B cell (primary cell): ENCODE data around the gene CTCFL. TPM values are rescaled to one million over a fixed set of nuclear protein-coding genes. Genes with fewer than 3 reads are reported as not detected.

ENCODE experiments used
- ATAC-seq: fragments of 200-7000 bp; cut with Tn5 transposase; one replicate; pipeline ENCODE4 v1.10.0; 2021; ENCODE audit warnings: low read depth, mild to moderate bottlenecking, moderate number of reproducible peaks, moderate library complexity
- CTCF ChIA-PET: fragments of 350-600 bp; sonication (Branson Sonifier 250); formaldehyde crosslinking; loops from one replicate; lab custom pipeline; 2021; ENCODE audit warnings: antibody characterized with exemption, inconsistent platforms; lab: Charles Lee
- POLR2A ChIA-PET: fragments of 350-600 bp; sonication (Branson Sonifier 250); formaldehyde crosslinking; loops from one replicate; lab custom pipeline; 2021; ENCODE audit warnings: antibody characterized with exemption; lab: Charles Lee
- DNase-seq: peaks from one replicate; pipeline ENCODE4 v3.0.0; 2013
- H2AFZ ChIP-seq: 2 replicates; pipeline ENCODE4 v1.6.1; 2012; ENCODE audit warnings: mild to moderate bottlenecking, low read depth, low read length; ENCODE audit not compliant: insufficient read depth, poor library complexity, severe bottlenecking
- H3K27ac ChIP-seq, 2 donors: 1 replicate in 1 of 2; 2 replicates in 1 of 2; pipeline ENCODE4 v1.5.1; 2012 to 2013; ENCODE audit warnings: low read length in 2 of 2, mild to moderate bottlenecking in 2 of 2, moderate library complexity in 1 of 2
- H3K27me3 ChIP-seq, 4 experiments: fragments of 200-600 bp in 1 of 4; sonication (generic) in 1 of 4; replicated peaks in 1 of 4; 1 replicate in 2 of 4; 2 replicates in 2 of 4; pipeline versions ENCODE4 v1.6.1 to v1.7.0; 2013 to 2016; ENCODE audit warnings: low read length in 3 of 4, mild to moderate bottlenecking in 2 of 4, mixed read lengths in 1 of 4, moderate library complexity in 1 of 4; ENCODE audit not compliant: insufficient read depth in 4 of 4, control insufficient read depth in 3 of 4; ENCODE audit errors: control extremely low read depth in 1 of 4
- H3K36me3 ChIP-seq, 2 experiments: replicated peaks in 1 of 2; 1 replicate in 1 of 2; 2 replicates in 1 of 2; pipeline versions ENCODE4 v1.6.1 to v1.7.1; 2013; ENCODE audit warnings: low read length in 1 of 2; ENCODE audit not compliant: insufficient read depth in 2 of 2, control insufficient read depth in 1 of 2; ENCODE audit errors: control extremely low read depth in 1 of 2, extremely low read depth in 1 of 2
- H3K4me1 ChIP-seq, 2 donors: fragments of 200-600 bp in 1 of 2; sonication (generic) in 1 of 2; 1 replicate in 1 of 2; 2 replicates in 1 of 2; pipeline versions ENCODE4 v1.5.1 to v1.6.1; 2013 to 2017; ENCODE audit warnings: low read length in 2 of 2; ENCODE audit not compliant: control insufficient read depth in 2 of 2, insufficient read depth in 2 of 2
- H3K4me2 ChIP-seq: replicated peaks from 2 replicates; pipeline ENCODE3; 2012; ENCODE audit warnings: mild to moderate bottlenecking, low read depth, low read length; ENCODE audit not compliant: poor library complexity, severe bottlenecking
- H3K4me3 ChIP-seq, 5 experiments: fragments of 200-600 bp in 1 of 5; sonication (generic) in 1 of 5; 1 replicate in 3 of 5; 2 replicates in 2 of 5; pipeline versions ENCODE4 v1.5.1 to v1.7.0; 2011 to 2016; ENCODE audit warnings: low read length in 4 of 5, mild to moderate bottlenecking in 4 of 5, low read depth in 2 of 5, control low read depth in 1 of 5, moderate library complexity in 1 of 5; ENCODE audit not compliant: insufficient read depth in 1 of 5; ENCODE audit errors: control extremely low read depth in 1 of 5, extremely low read depth in 1 of 5
- H3K79me2 ChIP-seq: fragments of 200-600 bp; sonication (generic); one replicate; pipeline ENCODE4 v1.6.0; 2016; ENCODE audit warnings: low read length; ENCODE audit not compliant: control insufficient read depth, insufficient read depth
- H3K9ac ChIP-seq: fragments of 200-600 bp; sonication (generic); 2 replicates; pipeline ENCODE4 v1.6.1; 2017; ENCODE audit warnings: mild to moderate bottlenecking, low read length, moderate library complexity
- H3K9me3 ChIP-seq, 3 donors: one replicate each; pipeline versions ENCODE4 v1.6.1 to v1.7.1; 2013; ENCODE audit warnings: low read length in 2 of 3; ENCODE audit not compliant: control insufficient read depth in 2 of 3, insufficient read depth in 1 of 3; ENCODE audit errors: control extremely low read depth in 1 of 3
- H4K20me1 ChIP-seq: 2 replicates; pipeline ENCODE4 v1.6.0; 2012; ENCODE audit warnings: mild to moderate bottlenecking, low read length; ENCODE audit not compliant: insufficient read depth, control insufficient read depth, poor library complexity, severe bottlenecking
- H3K27ac Mint-ChIP-seq: one replicate; pipeline ENCODE4 v1.8.0; 2021; ENCODE audit warnings: mixed read lengths
- H3K27me3 Mint-ChIP-seq: one replicate; pipeline ENCODE4 v1.8.0; 2021; ENCODE audit warnings: mixed read lengths
- H3K4me1 Mint-ChIP-seq: one replicate; pipeline ENCODE4 v1.8.0; 2021; ENCODE audit warnings: mixed read lengths
- H3K4me3 Mint-ChIP-seq: one replicate; pipeline ENCODE4 v1.8.0; 2021; ENCODE audit warnings: mixed read lengths
- H3K9me3 Mint-ChIP-seq: one replicate; pipeline ENCODE4 v1.8.0; 2022; ENCODE audit warnings: mixed read lengths; ENCODE audit not compliant: insufficient read depth
- EZH2 ChIP-seq: IDR thresholded peaks from 2 replicates; pipeline ENCODE4 v1.6.1; 2012; ENCODE audit warnings: borderline replicate concordance, low read depth, mild to moderate bottlenecking, moderate library complexity, low read length; ENCODE audit not compliant: insufficient read depth, poor library complexity, severe bottlenecking
- WGBS: methylation state at CpG from one replicate; pipeline ENCODE4 v1.1.5; 2013; ENCODE audit warnings: missing lambda C conversion rate; ENCODE audit not compliant: insufficient coverage; 5-methylcytosine and 5-hydroxymethylcytosine counted together
- intact Hi-C: fragments of 100-400 bp; cut with micrococcal nuclease; formaldehyde crosslinking; loops from one replicate; pipeline ENCODE4 v1.10.0; 2022
- polyA plus RNA-seq: library from polyadenylated mRNA; depleted of rRNA; stranded (reverse); fragments of >200 nt; gene quantifications from 2 replicates; pipeline ENCODE4 v1.2.3, GENCODE V29; 2012
- total RNA-seq, 2 donors: library from RNA; stranded (reverse); fragments of 120-200 nt in 1 of 2; gene quantifications; 1 replicate in 1 of 2; 2 replicates in 1 of 2; pipeline versions ENCODE4 v1.2.3 to v1.2.4, GENCODE V29; 2013 to 2022
- TF ChIP-seq, protein P1 (sequence below): fragments of 200-600 bp; IDR thresholded peaks from one replicate; pipeline ENCODE4 v1.8.0; 2022; ENCODE audit warnings: antibody characterized with exemption, mild to moderate bottlenecking

The CTCFL gene
- total and polyA plus RNA-seq, 2 donors (not counting 1 experiment from before 2014, with no cell fraction given), result not detected

- Histone ChIP-seq H3K79me2 (no peaks in the 10 kb centered on the region), H4K20me1 (no peaks in the 10 kb centered on the region), H3K9ac (no peak overlapping the region), H3K27me3 (no peaks in the 10 kb centered on the region), H3K36me3 (no peaks in the 10 kb centered on the region), H3K9me3 (no peaks in the 10 kb centered on the region), H3K4me2 (no peak overlapping the region), H3K4me1 (no peaks in the 10 kb centered on the region), H2AFZ (no peak overlapping the region), H3K4me3 (no peak overlapping the region), H3K27ac (no peak overlapping the region)
- Mint-ChIP-seq H3K9me3 (no peaks in the 10 kb centered on the region), H3K4me3 (no peak overlapping the region), H3K27me3 (no peaks in the 10 kb centered on the region), H3K4me1 (no peaks in the 10 kb centered on the region), H3K27ac (no peak overlapping the region)
- intact Hi-C loops, result no loop called here
- CTCF ChIA-PET, result no interaction called here
- ATAC-seq (no peak), DNase-seq (no peak)
- TF ChIP-seq, protein P1, sequence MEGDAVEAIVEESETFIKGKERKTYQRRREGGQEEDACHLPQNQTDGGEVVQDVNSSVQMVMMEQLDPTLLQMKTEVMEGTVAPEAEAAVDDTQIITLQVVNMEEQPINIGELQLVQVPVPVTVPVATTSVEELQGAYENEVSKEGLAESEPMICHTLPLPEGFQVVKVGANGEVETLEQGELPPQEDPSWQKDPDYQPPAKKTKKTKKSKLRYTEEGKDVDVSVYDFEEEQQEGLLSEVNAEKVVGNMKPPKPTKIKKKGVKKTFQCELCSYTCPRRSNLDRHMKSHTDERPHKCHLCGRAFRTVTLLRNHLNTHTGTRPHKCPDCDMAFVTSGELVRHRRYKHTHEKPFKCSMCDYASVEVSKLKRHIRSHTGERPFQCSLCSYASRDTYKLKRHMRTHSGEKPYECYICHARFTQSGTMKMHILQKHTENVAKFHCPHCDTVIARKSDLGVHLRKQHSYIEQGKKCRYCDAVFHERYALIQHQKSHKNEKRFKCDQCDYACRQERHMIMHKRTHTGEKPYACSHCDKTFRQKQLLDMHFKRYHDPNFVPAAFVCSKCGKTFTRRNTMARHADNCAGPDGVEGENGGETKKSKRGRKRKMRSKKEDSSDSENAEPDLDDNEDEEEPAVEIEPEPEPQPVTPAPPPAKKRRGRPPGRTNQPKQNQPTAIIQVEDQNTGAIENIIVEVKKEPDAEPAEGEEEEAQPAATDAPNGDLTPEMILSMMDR, result no peak
- TF ChIP-seq EZH2, result no peak
- WGBS, result 37% methylated on average over 7 of the region's 10 CpGs
- POLR2A ChIA-PET, result no interaction called here
Measured at GRCh38 chr20:57525328-57526086, 567 bp upstream of the CTCFL start.

DNA sequence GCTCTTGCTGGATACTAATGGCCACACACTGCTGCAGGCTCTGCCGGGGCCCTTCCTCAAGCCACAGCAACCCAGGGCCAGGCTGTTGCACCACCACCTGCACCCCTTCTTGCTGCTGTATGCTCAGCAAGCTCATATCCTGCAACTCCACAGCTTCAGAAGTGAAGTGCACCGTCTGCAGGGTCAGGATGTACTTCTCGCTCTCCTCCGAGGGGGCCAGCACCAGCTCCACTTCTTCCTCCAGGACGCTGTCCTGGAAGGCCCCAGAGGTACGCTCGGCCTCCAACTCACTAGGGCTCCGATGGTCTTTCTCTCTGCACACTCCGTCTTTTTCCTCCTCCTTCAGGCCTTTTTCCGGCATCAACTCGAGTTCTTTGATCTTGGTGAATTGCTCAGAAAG lies 1.2 kb downstream of the CTCFL start:
- no peak for ATAC-seq
- no peaks in the 10 kb centered on the region for H3K79me2 ChIP-seq
- CTCF ChIA-PET, result no interaction called here
- H3K27me3 ChIP-seq, result no peaks in the 10 kb centered on the region
- no peaks in the 10 kb centered on the region for H3K36me3 ChIP-seq
- 95% methylated on average over 9 of the region's 11 CpGs for WGBS
- H3K27ac Mint-ChIP-seq, result no peak overlapping the region
- TF ChIP-seq EZH2, result no peak
- intact Hi-C loops, result no loop called here
- no peak overlapping the region for H3K4me3 ChIP-seq
- no peak overlapping the region for H3K9ac ChIP-seq
- no peaks in the 10 kb centered on the region for H3K4me1 ChIP-seq
- no peak overlapping the region for H3K27ac ChIP-seq
- H2AFZ ChIP-seq, result no peak overlapping the region
- H3K4me1 Mint-ChIP-seq, result no peaks in the 10 kb centered on the region
- H3K9me3 ChIP-seq, result no peaks in the 10 kb centered on the region
- DNase-seq, result no peak
- H3K9me3 Mint-ChIP-seq, result no peaks in the 10 kb centered on the region
- POLR2A ChIA-PET, result no interaction called here
- no peaks in the 10 kb centered on the region for H3K27me3 Mint-ChIP-seq
- no peaks in the 10 kb centered on the region for H4K20me1 ChIP-seq
- no peak overlapping the region for H3K4me3 Mint-ChIP-seq
- no peak overlapping the region for H3K4me2 ChIP-seq
